Fibroblast of villous mesenchyme (primary cell): ENCODE data around the gene DBH. TPM values are rescaled to one million over a fixed set of nuclear protein-coding genes. Genes with fewer than 3 reads are reported as not detected.

Experiments used
- DNase-seq: peaks from one replicate; pipeline ENCODE4 v3.0.0-alpha.2; 2010; ENCODE audit warnings: low read depth
- H3K4me3 ChIP-seq: 2 replicates; pipeline ENCODE4 v1.5.1; 2011; ENCODE audit warnings: low read depth, mild to moderate bottlenecking, low read length
- CTCF ChIP-seq: IDR thresholded peaks from 2 replicates; pipeline ENCODE4 v1.5.1; 2012; ENCODE audit warnings: low read depth, mild to moderate bottlenecking, low read length; ENCODE audit not compliant: insufficient read depth
- total RNA-seq: library from RNA; depleted of rRNA; stranded (reverse); fragments of >200 nt; gene quantifications from 2 replicates; pipeline ENCODE4 v1.2.3, GENCODE V29; 2012

DBH gene
- not detected in 2 replicates for total RNA-seq

- no peak within 1 kb of the TSS for H3K4me3 ChIP-seq
- no peak for TF ChIP-seq CTCF
- no peak for DNase-seq
Measured at GRCh38 chr9:133635533-133636531, at the start of gene DBH. Gene DBH (plus strand): TSS chr9:133636363. CDS start chr9:133636372, 9 bp downstream.

- DNase-seq, result no peak
- no peak for TF ChIP-seq CTCF
- H3K4me3 ChIP-seq, result no peak overlapping the region
Measured at GRCh38 chr9:133587051-133587450, 49.1 kb upstream of the DBH start.

GRCh38 chr9:133587466-133587865, 48.7 kb upstream of the DBH start:
- no peak for TF ChIP-seq CTCF
- H3K4me3 ChIP-seq, result no peak overlapping the region

GRCh38 chr9:133589454-133590227, 46.5 kb upstream of the DBH start:
- peak; percentile 55 for TF ChIP-seq CTCF
- no peak for DNase-seq
- no peak overlapping the region for H3K4me3 ChIP-seq

More at GRCh38 chr9:133587466-133587865, 48.7 kb upstream of the DBH start:
- no peak for DNase-seq

GRCh38 chr9:133590231-133590855, 45.8 kb upstream of the DBH start:
- no peak for TF ChIP-seq CTCF
- no peak overlapping the region for H3K4me3 ChIP-seq
- no peak for DNase-seq

- no peak overlapping the region for H3K4me3 ChIP-seq
- no peak for TF ChIP-seq CTCF
- DNase-seq, result no peak
Measured at GRCh38 chr9:133591116-133591910, 44.9 kb upstream of the DBH start.
